ENCODE measurements around the gene TMTC1.

- no peak for TF ChIP-seq CTCF (IDR thresholded peaks at IDR 0.05; ENCODE audit: low read depth, low read length)
- no peak for TF ChIP-seq MAX (IDR thresholded peaks at IDR 0.05; ENCODE audit: low read depth, low read length)
Observed at GRCh38 chr12:29702222-29702621, 81.5 kb downstream of the TMTC1 start.

Measured in NB4 (cell line).